GM12878 (cell line): ENCODE measurements around the gene PTPRH. TPM values are rescaled to one million over a fixed set of nuclear protein-coding genes. Genes with fewer than 3 reads are reported as not detected.

Source experiments
- CREM ChIP-seq: IDR thresholded peaks from 2 replicates; pipeline ENCODE4 v1.6.1; 2014; ENCODE audit warnings: antibody characterized with exemption, low read depth
- E2F8 ChIP-seq: fragments of 450-650 bp; IDR thresholded peaks from 2 replicates; pipeline ENCODE4 v1.6.1; 2018; ENCODE audit warnings: mild to moderate bottlenecking, low read depth, moderate library complexity; ENCODE audit not compliant: partially characterized antibody
- E4F1 ChIP-seq: fragments of 450-650 bp; IDR thresholded peaks from 2 replicates; pipeline ENCODE4 v1.6.1; 2018; ENCODE audit warnings: borderline replicate concordance, mild to moderate bottlenecking; ENCODE audit not compliant: partially characterized antibody
- ELK1 ChIP-seq: IDR thresholded peaks from 2 replicates; pipeline ENCODE4 v1.6.1; 2012; ENCODE audit warnings: low read depth, low read length, improper control_type of control experiment
- ESRRA ChIP-seq: IDR thresholded peaks from 2 replicates; pipeline ENCODE4 v1.6.1; 2012; ENCODE audit warnings: mild to moderate bottlenecking, low read length, improper control_type of control experiment
- HSF1 ChIP-seq: fragments of 150-350 bp; IDR thresholded peaks from 2 replicates; pipeline ENCODE4 v1.6.1; 2014; ENCODE audit warnings: mild to moderate bottlenecking, low read depth, low read length
- MEF2B ChIP-seq: fragments of 450-650 bp; IDR thresholded peaks from 2 replicates; pipeline ENCODE4 v1.6.1; 2018; ENCODE audit warnings: mild to moderate bottlenecking, moderate library complexity; ENCODE audit not compliant: partially characterized antibody, poor library complexity, severe bottlenecking
- MLLT1 ChIP-seq: fragments of 450-650 bp; IDR thresholded peaks from 2 replicates; pipeline ENCODE4 v1.6.1; 2016; ENCODE audit warnings: mild to moderate bottlenecking
- MTA2 ChIP-seq: fragments of 450-650 bp; IDR thresholded peaks from 2 replicates; pipeline ENCODE4 v1.6.1; 2016; ENCODE audit warnings: low read depth, mild to moderate bottlenecking, moderate library complexity
- MXI1 ChIP-seq: fragments of 150-350 bp; IDR thresholded peaks from 2 replicates; pipeline ENCODE4 v1.6.1; 2011; ENCODE audit warnings: low read depth, mild to moderate bottlenecking, inconsistent platforms, low read length, improper control_type of control experiment
- NR2F1 ChIP-seq: fragments of 450-650 bp; conservative IDR thresholded peaks from 2 replicates; pipeline ENCODE4 v1.6.1; 2017; ENCODE audit warnings: mild to moderate bottlenecking
- STAT3 ChIP-seq: IDR thresholded peaks from 2 replicates; pipeline ENCODE4 v1.6.1; 2011; ENCODE audit warnings: low read depth, low read length, improper control_type of control experiment
- TARDBP ChIP-seq: IDR thresholded peaks from 2 replicates; pipeline ENCODE4 v1.6.1; 2016; ENCODE audit warnings: borderline replicate concordance
- ZBTB11 ChIP-seq: fragments of 450-650 bp; formaldehyde crosslinking; IDR thresholded peaks from 2 replicates; pipeline ENCODE4 v1.5.0; 2022; ENCODE audit warnings: mild to moderate bottlenecking, missing genetic modification characterization
- ZNF384 ChIP-seq: IDR thresholded peaks from 2 replicates; pipeline ENCODE4 v1.6.1; 2012; ENCODE audit warnings: low read depth, mild to moderate bottlenecking, low read length, improper control_type of control experiment, borderline replicate concordance
- polyA plus RNA-seq, 11 experiments: library from polyadenylated mRNA; depleted of rRNA in 4 of 11; unstranded in 6 of 11; stranded (reverse) in 5 of 11; fragments of >200 nt; fragmentation: Nextera tagmentation in 4 of 11; fragmentation: Illumina TruSeq in 1 of 11; extraction: Ambion mirVana in 4 of 11; extraction: Trizol in 1 of 11; gene quantifications; 1 replicate in 1 of 11; 2 replicates in 10 of 11; pipeline versions ENCODE4 v1.2.1 to v1.2.3, GENCODE V29; 2011 to 2016; ENCODE audit warnings: inconsistent platforms in 2 of 11, missing spikeins in 2 of 11, low read depth in 1 of 11
- total RNA-seq, 4 experiments: library from RNA; depleted of rRNA in 3 of 4; stranded (reverse); fragments of >200 nt in 3 of 4; fragmentation: Illumina TruSeq in 1 of 4; extraction: Trizol in 1 of 4; gene quantifications; 2 replicates each; pipeline versions ENCODE4 v1.2.1 to v1.2.3, GENCODE V29; 2013 to 2021

The PTPRH gene
- total and polyA plus RNA-seq, 10 of the 15 experiments (the other 5 are each of a cell fraction or from before 2014, with no cell fraction given), result 0.08 TPM; not detected in 9

- no peak for TF ChIP-seq MLLT1
- peak; percentile 96 for TF ChIP-seq MEF2B
- no peak for TF ChIP-seq STAT3
- TF ChIP-seq MTA2, result no peak
- TF ChIP-seq ELK1, result no peak; the same call in 1 of the 2 replicates
- TF ChIP-seq HSF1, result no peak
- no peak for TF ChIP-seq E2F8
- peak; percentile 90 for TF ChIP-seq TARDBP
- 0 out of 2 replicates have a peak, but pooled peaks have one; percentile 48 for TF ChIP-seq ESRRA
- TF ChIP-seq ZNF384, result peak; percentile 23; the same call in 1 of the 2 replicates
- TF ChIP-seq NR2F1, result no peak
- no peak for TF ChIP-seq ZBTB11 (CRISPR knock-in tag)
- TF ChIP-seq MXI1, result peak; percentile 99
- TF ChIP-seq CREM, result peak; percentile 75
- TF ChIP-seq E4F1, result peak; percentile 60
Measured at GRCh38 chr19:55178781-55179599, 30.3 kb downstream of the PTPRH start (continued).
